HG02840 (cell line): ENCODE measurements around the gene YPEL2.

Source experiments
- ATAC-seq: cut with Tn5 transposase; IDR thresholded peaks from one replicate; pipeline ENCODE4 v1.9.1; 2021; ENCODE audit warnings: mild to moderate bottlenecking, moderate library complexity, moderate number of reproducible peaks; ENCODE audit not compliant: unreplicated experiment, low FRiP score

YPEL2 gene

GRCh38 chr17:59426031-59426430, 94.6 kb downstream of the YPEL2 start:
- no peak for ATAC-seq

- ATAC-seq = no peak
Observed at GRCh38 chr17:59427425-59427921, 96.0 kb downstream of the YPEL2 start.

GRCh38 chr17:59427996-59428395, 96.5 kb downstream of the YPEL2 start:
- ATAC-seq = no peak

GRCh38 chr17:59428916-59429485, 97.5 kb downstream of the YPEL2 start:
- no peak for ATAC-seq

GRCh38 chr17:59431601-59432000, 100.1 kb downstream of the YPEL2 start:
- no peak for ATAC-seq

- ATAC-seq = no peak
Observed at GRCh38 chr17:59432657-59433056, 101.2 kb downstream of the YPEL2 start.

- no peak for ATAC-seq
Observed at GRCh38 chr17:59433586-59433985, 102.1 kb downstream of the YPEL2 start.

- no peak for ATAC-seq
Observed at GRCh38 chr17:59434429-59434828, 103.0 kb downstream of the YPEL2 start.

- no peak for ATAC-seq
Observed at GRCh38 chr17:59435238-59435637, 103.8 kb downstream of the YPEL2 start.

- no peak for ATAC-seq
Observed at GRCh38 chr17:59436900-59437299, 105.4 kb downstream of the YPEL2 start.

- no peak for ATAC-seq
Observed at GRCh38 chr17:59437791-59438281, 106.4 kb downstream of the YPEL2 start.

- no peak for ATAC-seq
Observed at GRCh38 chr17:59439262-59439661, 107.8 kb downstream of the YPEL2 start.

- no peak for ATAC-seq
Observed at GRCh38 chr17:59439741-59440211, 108.3 kb downstream of the YPEL2 start.

- no peak for ATAC-seq
Observed at GRCh38 chr17:59440757-59441463, 109.5 kb downstream of the YPEL2 start.

- ATAC-seq = no peak
Observed at GRCh38 chr17:59441464-59442096, 110.1 kb downstream of the YPEL2 start.

GRCh38 chr17:59443106-59443505, 111.7 kb downstream of the YPEL2 start:
- no peak for ATAC-seq
